ENCODE results near the gene PHF1.
"Not testable (repeated sequence)": the region's sequence is repeated elsewhere in the genome, so short reads cannot be mapped to it uniquely, and the experiment has no call there.

The PHF1 gene

DNA sequence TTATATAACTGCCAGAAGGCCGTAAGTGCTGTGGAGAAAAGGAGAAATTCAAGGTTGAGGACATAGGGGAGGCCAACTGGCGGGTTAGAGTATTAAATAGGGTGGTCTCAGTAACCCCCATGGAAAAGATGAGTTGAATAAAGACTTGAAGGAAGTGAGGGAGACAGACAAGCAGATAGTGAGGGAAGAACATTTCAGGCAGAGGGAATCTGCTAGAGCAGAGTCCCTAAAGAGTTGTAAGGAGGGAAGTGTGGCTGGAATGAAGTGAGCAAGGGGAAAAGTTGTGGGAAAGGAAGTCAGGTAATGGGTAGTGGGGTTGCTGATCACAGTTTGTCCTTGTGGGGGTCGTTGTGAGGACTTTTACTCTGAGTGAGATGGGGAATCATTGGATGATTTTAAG is 17.8 kb upstream of the PHF1 start:
- Histone ChIP-seq H3K4me2 (peak overlapping the region; percentile 74), H4K20me1 (ENCODE audit: insufficient read depth) (0 out of 2 replicates have a peak, but pooled peaks cover 3% of the 10 kb centered on the region), H3K4me3 (IDR thresholded peaks at IDR 0.05; ENCODE audit: insufficient read depth, low read depth, low read length) (no peak overlapping the region), H3K36me3 (ENCODE audit: insufficient read depth) (no peaks in the 10 kb centered on the region), H3K79me2 (ENCODE audit: insufficient read depth, low read depth) (peaks cover 61% of the 10 kb centered on the region), H3K27me3 (ENCODE audit: insufficient read depth, low read depth) (no peaks in the 10 kb centered on the region), H3K4me1 (ENCODE audit: low read depth, poor library complexity, severe bottlenecking) (peaks cover 40% of the 10 kb centered on the region), H2AFZ (ENCODE audit: low read depth) (no peak overlapping the region), H3K27ac (no peak overlapping the region; the same call in 1 of the 2 replicates), H3K9ac (peak overlapping the region; percentile 60; the same call in 1 of the 2 replicates)
- TF ChIP-seq CTCF (conservative IDR thresholded peaks at IDR 0.05; ENCODE audit: low read depth, low read length): no peak

DNA sequence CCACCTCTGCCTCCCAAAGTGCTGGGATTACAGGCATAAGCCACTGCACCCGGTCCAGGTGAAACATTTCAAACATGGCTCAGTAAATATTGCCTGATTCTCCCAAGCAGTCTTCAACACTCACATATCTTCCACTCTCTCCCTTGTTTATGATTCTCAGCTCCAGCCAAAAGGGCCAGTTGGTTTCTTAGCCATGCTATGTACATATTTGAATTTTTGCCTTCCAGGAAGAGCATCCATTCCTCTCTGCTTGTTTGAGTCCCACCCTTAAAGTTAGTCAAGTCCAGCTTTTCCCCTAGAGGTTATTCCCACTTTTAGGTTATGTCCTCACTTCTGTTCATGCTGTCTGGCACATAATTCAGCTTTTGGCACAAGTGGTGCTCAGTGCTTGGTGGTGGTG is 13.3 kb upstream of the PHF1 start:
- no peak overlapping the region for H2AFZ ChIP-seq (ENCODE audit: low read depth)
- 0 out of 2 replicates have a peak, but pooled peaks cover 3% of the 10 kb centered on the region for H4K20me1 ChIP-seq (ENCODE audit: insufficient read depth)
- no peak overlapping the region for H3K27ac ChIP-seq
- peaks cover 34% of the 10 kb centered on the region for H3K4me1 ChIP-seq (ENCODE audit: low read depth, poor library complexity, severe bottlenecking)
- peaks cover 68% of the 10 kb centered on the region for H3K79me2 ChIP-seq (ENCODE audit: insufficient read depth, low read depth)
- no peaks in the 10 kb centered on the region for H3K27me3 ChIP-seq (ENCODE audit: insufficient read depth, low read depth)
- no peak overlapping the region for H3K4me2 ChIP-seq
- H3K9ac ChIP-seq: no peak overlapping the region
- H3K4me3 ChIP-seq (IDR thresholded peaks at IDR 0.05; ENCODE audit: insufficient read depth, low read depth, low read length): no peak overlapping the region
- no peak for TF ChIP-seq CTCF (conservative IDR thresholded peaks at IDR 0.05; ENCODE audit: low read depth, low read length)
- H3K36me3 ChIP-seq (ENCODE audit: insufficient read depth): peaks cover 11% of the 10 kb centered on the region

- H4K20me1 ChIP-seq (ENCODE audit: insufficient read depth); H3K4me3 ChIP-seq (IDR thresholded peaks at IDR 0.05; ENCODE audit: insufficient read depth, low read depth, low read length); H3K4me2 ChIP-seq; H2AFZ ChIP-seq (ENCODE audit: low read depth); H3K9ac ChIP-seq; H3K27me3 ChIP-seq (ENCODE audit: insufficient read depth, low read depth); H3K27ac ChIP-seq: not testable (repeated sequence)
- H3K4me1 ChIP-seq (ENCODE audit: low read depth, poor library complexity, severe bottlenecking): peaks cover 26% of the 10 kb centered on the region
- H3K36me3 ChIP-seq (ENCODE audit: insufficient read depth): peaks cover 18% of the 10 kb centered on the region
- peaks cover 58% of the 10 kb centered on the region for H3K79me2 ChIP-seq (ENCODE audit: insufficient read depth, low read depth)
Measured at GRCh38 chr6:33398601-33399000, 12.2 kb upstream of the PHF1 start.

GRCh38 chr6:33399881-33400280 is 10.9 kb upstream of the PHF1 start:
- Histone ChIP-seq H3K4me1 (ENCODE audit: low read depth, poor library complexity, severe bottlenecking) (peaks cover 13% of the 10 kb centered on the region), H3K79me2 (ENCODE audit: insufficient read depth, low read depth) (peaks cover 45% of the 10 kb centered on the region), H3K36me3 (ENCODE audit: insufficient read depth) (peaks cover 18% of the 10 kb centered on the region)
- not testable (repeated sequence) for H4K20me1 ChIP-seq (ENCODE audit: insufficient read depth); H3K4me2 ChIP-seq; H2AFZ ChIP-seq (ENCODE audit: low read depth); H3K27ac ChIP-seq; H3K4me3 ChIP-seq (IDR thresholded peaks at IDR 0.05; ENCODE audit: insufficient read depth, low read depth, low read length); H3K9ac ChIP-seq; H3K27me3 ChIP-seq (ENCODE audit: insufficient read depth, low read depth)

GRCh38 chr6:33404884-33405283 is 5.9 kb upstream of the PHF1 start:
- Histone ChIP-seq H2AFZ (ENCODE audit: low read depth) (no peak overlapping the region), H3K4me2 (no peak overlapping the region), H3K4me1 (ENCODE audit: low read depth, poor library complexity, severe bottlenecking) (peaks cover 7% of the 10 kb centered on the region), H3K27ac (no peak overlapping the region), H3K36me3 (ENCODE audit: insufficient read depth) (peaks cover 9% of the 10 kb centered on the region; the same call in 1 of the 2 replicates), H3K9ac (no peak overlapping the region), H3K4me3 (IDR thresholded peaks at IDR 0.05; ENCODE audit: insufficient read depth, low read depth, low read length) (no peak overlapping the region), H4K20me1 (ENCODE audit: insufficient read depth) (no peaks in the 10 kb centered on the region), H3K79me2 (ENCODE audit: insufficient read depth, low read depth) (no peaks in the 10 kb centered on the region), H3K27me3 (ENCODE audit: insufficient read depth, low read depth) (no peaks in the 10 kb centered on the region)
- no peak for TF ChIP-seq CTCF (conservative IDR thresholded peaks at IDR 0.05; ENCODE audit: low read depth, low read length)

All from KMS-11 (cell line).